Activated CD8-positive, alpha-beta memory T cell treated with anti-CD3 and anti-CD28 coated beads, Interleukin-2, amount 50 U/mL, for 1 hour (primary cell): ENCODE results near the gene SELENOM.

ENCODE experiments used
- DNase-seq: peaks from one replicate; pipeline ENCODE4 v3.0.0-alpha.2; 2020; ENCODE audit errors: extremely low read depth

The SELENOM gene, protein sequence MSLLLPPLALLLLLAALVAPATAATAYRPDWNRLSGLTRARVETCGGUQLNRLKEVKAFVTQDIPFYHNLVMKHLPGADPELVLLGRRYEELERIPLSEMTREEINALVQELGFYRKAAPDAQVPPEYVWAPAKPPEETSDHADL

DNA sequence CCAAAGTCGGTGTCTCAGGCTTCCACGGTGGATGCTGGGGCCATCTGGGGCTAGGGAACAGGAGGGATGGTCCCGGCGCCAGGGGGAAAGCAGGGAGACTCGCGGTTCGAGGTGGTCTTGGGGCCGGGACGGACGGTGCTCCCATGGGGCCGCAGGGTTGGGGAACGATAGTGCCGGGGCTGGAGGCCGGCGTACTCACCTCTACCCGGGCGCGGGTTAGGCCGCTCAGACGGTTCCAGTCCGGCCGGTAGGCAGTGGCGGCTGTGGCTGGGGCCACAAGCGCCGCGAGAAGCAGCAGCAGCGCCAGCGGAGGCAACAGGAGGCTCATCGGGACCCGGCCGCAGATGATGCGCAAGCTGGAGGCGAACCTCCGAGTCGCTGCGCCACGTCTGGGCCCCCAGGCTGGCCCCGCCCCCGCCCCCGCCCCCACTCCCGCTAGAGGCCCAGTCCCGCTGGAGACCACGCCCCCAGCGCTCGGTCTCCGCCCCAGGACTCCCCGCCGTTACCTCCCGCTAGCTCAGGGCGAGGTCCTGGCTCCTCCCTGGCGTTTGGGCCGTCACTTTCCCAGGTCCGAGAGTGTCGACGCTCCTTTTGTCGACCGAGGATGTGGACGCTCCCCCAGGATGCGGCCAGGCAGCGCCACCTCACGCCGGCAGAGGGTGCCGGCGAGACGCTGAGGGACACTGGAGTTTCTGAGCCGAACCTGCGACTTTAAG, at the start of gene SELENOM:
SELENOM (minus strand) TSS at position 391 of the 716 bp plus-strand sequence; CDS start at position 328, 63 bp downstream.
- DNase-seq = peak; percentile 65

- no peak for DNase-seq
These were observed 48.1 kb upstream of the SELENOM start for GRCh38 chr22:31155422-31155821.

DNA sequence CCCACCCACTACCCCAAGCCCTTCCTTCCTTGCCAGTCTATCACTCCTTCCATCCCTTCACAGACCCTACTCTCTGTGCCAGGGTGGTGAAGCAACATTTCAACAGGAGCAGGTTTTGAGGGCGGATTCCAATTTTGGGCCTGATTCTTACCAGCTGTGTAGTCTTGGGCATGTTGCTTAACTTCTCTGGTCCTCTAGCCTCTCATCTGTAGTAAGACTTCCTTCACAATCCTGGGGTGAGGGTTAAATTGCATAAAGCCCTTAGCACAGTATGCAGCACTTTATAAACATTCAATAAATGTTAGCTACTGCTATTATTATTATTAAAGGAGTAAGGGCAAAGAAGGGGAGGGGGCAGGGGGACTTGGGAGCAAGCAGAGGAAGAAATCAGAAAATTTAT, 47.6 kb upstream of the SELENOM start:
- DNase-seq = no peak

GRCh38 chr22:31153357-31153756, 46.0 kb upstream of the SELENOM start:
- DNase-seq = no peak

DNA sequence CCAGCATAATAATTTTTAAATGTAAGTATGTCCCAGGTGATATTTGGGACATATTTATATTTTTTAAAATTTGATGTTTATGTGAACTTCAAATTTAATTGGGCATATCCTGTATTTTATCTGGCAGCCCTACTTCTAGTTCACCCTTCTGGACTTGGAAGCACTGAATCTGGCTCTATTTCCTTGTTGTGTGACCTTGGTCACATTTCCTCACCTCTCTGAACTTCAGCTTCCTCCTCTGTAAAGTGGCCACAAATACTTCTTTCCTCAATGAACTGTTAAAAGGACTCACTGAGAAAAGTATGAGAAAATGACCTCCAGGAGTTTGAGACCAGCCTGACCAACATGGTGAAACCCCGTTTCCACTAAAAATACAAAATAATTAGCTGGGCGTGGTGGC, 44.5 kb upstream of the SELENOM start:
- DNase-seq = no peak

- DNase-seq = no peak
These were observed 43.2 kb upstream of the SELENOM start for GRCh38 chr22:31150615-31151014.

GRCh38 chr22:31148953-31149627, 41.7 kb upstream of the SELENOM start:
- DNase-seq = no peak

DNA sequence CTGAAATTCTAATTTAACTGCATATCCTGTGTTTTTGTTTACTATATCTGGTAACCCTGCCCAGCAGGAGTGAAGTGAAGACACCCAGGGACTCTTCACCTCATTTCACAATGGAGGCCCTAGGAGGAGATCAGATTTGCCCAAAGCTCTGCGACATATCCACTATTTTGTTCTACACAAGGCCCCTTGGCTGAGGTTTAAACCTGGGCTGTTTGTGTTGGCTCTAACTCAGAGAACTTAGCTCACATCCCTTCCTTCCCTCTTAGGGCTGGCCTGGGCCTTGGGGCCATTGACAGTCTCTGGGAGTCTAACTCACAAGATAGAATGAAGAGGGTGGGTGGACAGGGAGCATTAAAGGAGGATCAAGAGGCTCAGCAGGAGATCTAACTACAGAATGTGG, 41.1 kb upstream of the SELENOM start:
- no peak for DNase-seq

DNA sequence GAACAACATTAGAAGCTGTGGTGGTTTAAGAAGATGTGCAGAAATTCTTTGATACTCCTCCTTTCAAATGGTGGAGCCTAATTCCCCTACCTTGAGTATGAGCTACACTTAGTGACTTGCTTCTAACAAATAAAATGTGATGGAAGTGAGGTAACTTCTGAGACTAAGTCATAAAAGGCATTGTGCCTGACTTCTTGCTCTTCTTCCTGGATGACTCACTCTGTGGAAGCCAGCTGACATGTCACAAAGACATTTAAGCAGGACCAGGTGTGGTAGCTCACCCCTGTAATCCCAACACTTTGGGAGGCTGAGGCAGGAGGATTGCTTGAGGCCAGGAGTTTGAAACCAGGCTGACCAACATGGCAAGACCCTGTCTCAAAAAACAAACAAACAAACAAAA, 36.9 kb upstream of the SELENOM start:
- DNase-seq = no peak

DNA sequence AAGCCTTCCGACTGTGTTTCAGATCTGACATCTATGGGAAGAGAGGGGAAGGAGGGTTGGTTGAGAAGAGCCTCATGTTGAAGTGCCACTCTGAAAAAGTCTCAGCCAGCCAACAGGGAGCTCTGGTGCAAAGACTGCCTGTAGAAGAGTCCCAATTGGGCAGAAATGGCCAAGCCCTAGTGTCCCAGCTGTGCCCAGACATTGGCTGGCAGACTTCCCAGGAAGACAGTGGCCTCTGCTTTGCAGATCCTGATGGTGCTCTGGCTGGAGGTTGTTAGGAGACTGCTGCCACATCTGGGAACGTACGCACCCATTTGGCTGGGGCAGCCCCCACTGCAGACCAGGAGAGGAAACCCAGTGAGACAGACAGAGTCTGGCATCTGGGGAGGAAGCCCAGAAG, 36.2 kb upstream of the SELENOM start:
- no peak for DNase-seq

- no peak for DNase-seq
These were observed 35.7 kb upstream of the SELENOM start for GRCh38 chr22:31143038-31143437.

DNA sequence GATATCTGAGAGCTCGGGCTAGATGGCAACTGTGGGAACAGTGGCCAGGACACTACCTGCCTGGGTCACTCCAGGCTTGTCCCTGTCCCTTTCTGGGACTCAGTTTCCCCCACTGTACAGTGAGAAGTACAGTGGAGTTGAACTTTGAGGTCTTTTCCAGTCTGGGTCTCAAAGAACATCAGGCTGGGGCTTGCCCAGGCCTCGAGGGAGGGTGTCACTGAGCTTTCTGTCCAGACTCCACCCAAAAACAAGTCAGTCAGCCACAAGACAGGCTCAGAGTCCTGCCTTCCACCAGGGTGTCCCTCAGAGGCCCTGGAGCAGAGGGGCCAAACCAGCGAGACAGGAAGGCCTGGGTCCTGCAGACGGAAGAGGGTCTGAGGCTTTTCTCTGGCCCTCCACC, 34.9 kb upstream of the SELENOM start:
- DNase-seq = no peak

- no peak for DNase-seq
These were observed 34.2 kb upstream of the SELENOM start for GRCh38 chr22:31141551-31141950.

DNA sequence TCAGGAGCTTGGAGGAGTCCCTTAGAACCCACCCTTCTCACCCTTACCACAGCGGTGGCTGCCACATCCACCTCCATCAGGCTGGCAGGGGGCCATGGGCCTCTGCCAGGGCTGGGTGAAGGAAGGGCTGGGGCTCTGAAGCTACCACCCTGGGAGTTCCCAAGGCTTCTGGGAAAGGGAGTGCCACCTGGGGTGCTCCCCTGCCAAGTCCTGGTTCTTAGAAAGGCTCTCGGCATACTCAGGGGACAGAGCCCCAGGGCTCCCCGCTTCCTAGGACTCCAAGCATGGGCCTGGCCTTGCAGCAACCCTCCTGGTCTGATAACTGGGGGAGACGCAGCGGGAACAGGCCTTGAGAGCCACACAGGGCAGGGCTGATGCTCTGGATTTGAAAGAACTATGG, 33.4 kb upstream of the SELENOM start:
- DNase-seq = no peak

GRCh38 chr22:31139866-31140716, 32.7 kb upstream of the SELENOM start, which contains the start of gene PLA2G3:
Gene PLA2G3, minus strand, starts transcription at chr22:31140508. Its CDS starts 154 bp downstream, at chr22:31140354.
- no peak for DNase-seq

DNA sequence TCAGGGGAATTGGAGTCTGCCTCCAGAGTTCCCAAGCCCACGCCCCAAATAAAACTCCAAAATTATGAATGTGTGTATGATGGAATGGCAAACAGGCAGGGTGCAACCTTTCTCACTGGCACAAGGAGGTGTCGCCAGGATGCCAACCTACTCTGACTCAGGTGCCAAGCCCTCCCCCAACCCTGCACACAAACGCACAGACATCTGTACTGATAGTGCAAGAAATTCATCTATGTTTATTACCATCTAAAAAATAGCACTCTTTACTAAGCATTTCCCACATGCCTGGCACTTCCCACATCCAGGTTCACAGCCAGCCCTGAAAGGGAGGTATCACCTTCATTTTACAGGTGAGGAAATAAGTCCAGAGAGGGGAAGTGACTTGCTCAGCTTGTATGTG, 31.7 kb upstream of the SELENOM start:
- no peak for DNase-seq

DNA sequence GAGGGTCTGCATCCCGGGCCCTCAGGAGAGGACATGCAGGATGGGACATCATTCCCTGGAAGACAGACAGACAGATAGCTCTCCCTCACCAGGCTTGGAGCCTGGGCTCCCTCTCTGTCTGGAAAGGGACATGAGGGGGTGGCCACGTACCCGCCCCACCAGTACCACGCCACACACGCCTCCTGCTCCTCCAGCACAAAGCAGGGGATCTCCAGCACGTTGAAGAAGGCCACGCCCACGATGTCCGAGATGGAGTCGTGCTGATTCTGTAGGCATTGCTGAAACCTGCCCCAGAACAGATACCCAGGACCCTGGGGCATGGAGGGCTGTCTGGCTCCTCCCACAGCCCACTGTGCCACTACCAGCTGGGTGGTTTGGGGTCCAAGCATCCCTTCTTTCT, 30.8 kb upstream of the SELENOM start:
- DNase-seq = no peak

- no peak for DNase-seq
These were observed 30.4 kb upstream of the SELENOM start for GRCh38 chr22:31137721-31138120.

DNA sequence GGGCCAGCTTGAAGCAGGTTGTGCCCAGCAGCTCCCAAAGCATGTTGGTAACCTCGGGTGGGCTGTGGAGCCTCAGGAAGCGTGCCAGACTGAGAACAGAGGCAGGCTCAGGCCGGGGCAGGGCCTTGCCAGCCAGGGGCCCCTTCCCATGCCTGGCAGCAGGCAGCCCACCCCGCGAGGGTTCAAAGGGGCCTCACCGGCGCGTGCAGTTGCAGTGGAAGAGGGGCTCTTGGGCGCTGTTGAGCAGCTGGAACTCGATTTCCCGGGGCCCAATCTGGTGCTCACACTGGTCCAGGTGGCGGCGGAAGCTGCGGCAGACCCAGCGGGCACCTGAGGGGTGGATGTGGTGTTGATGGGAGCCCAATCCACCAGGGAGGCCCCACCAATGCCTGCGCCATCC, 29.3 kb upstream of the SELENOM start:
- DNase-seq = no peak

DNA sequence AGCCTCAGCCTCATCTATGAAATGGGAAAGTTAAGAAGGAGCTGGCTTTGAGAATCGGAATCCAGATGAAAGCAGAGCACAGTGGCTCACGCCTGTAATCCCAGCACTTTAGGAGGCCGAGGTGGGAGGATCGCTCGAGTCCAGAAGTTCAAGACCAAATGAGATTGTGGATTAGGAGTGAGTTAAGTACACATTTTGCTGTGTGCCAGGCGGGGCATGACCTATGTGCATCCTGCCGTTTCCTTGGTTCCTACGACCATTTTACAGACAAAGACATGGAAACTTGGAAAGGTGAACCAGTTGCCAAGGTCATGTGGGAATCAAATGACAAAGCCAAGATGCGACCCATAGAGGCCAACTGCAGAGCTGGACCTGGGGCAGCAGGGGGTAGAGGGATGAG, 28.8 kb upstream of the SELENOM start:
- no peak for DNase-seq

GRCh38 chr22:31135706-31136105, 28.3 kb upstream of the SELENOM start:
- DNase-seq = no peak

DNA sequence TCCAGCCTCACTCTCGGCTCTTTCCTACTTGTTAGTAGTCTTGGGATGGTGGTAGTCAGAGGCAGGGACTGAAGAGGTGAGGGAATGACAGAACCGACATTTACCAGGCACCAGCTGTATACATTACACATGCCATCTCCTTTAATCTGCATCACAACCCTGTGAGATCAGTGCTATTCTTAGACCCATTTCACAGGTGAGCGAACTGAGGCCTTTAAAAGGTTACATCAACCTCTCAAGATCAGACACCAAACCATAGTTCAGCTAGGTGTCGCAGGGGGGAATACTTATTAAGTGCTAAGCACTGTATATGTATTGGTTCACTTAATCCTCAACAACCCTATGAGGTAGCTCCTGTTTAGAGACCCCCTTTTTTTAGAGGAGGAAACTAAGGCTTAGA, 27.3 kb upstream of the SELENOM start:
- DNase-seq = no peak
